HG02610 (cell line): ENCODE results near the gene BAG5.
"Not testable (repeated sequence)": the region's sequence is repeated elsewhere in the genome, so short reads cannot be mapped to it uniquely, and the experiment has no call there.

Source experiments
- ATAC-seq: cut with Tn5 transposase; IDR thresholded peaks from one replicate; pipeline ENCODE4 v1.9.1; 2021; ENCODE audit warnings: mild to moderate bottlenecking, moderate library complexity; ENCODE audit not compliant: unreplicated experiment

BAG5 gene, protein sequence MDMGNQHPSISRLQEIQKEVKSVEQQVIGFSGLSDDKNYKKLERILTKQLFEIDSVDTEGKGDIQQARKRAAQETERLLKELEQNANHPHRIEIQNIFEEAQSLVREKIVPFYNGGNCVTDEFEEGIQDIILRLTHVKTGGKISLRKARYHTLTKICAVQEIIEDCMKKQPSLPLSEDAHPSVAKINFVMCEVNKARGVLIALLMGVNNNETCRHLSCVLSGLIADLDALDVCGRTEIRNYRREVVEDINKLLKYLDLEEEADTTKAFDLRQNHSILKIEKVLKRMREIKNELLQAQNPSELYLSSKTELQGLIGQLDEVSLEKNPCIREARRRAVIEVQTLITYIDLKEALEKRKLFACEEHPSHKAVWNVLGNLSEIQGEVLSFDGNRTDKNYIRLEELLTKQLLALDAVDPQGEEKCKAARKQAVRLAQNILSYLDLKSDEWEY

GRCh38 chr14:103562429-103563225, at the start of gene BAG5, which contains the start of gene COA8:
BAG5 (minus strand) TSS chr14:103562657; CDS start chr14:103561164, 1,493 bp downstream.
COA8 (plus strand) TSS chr14:103562960; CDS start chr14:103563002, 42 bp downstream.
- ATAC-seq = peak; percentile 66

DNA sequence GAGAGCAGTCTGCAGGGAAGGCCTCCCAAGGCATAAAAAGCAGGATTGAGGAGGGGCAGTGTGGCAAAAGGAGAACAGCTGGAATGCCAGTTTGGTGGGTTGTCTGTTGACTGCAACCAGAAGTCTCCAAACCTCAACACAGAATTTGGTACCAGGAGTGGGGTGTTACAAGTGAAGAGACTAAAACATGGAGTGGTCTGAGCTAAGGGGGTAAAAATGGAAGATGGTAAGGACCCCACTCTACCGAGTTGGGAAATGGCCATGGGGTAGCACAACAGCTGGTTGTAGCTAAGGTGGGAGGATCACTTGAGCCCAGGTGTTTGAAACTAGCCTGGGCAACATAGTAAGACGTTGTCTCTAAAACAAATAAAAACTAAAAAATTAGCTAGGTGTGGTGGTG, 48.8 kb upstream of the BAG5 start:
- no peak for ATAC-seq

GRCh38 chr14:103609081-103609480, 46.6 kb upstream of the BAG5 start:
- not testable (repeated sequence) for ATAC-seq

- ATAC-seq = no peak
These were observed 45.4 kb upstream of the BAG5 start for GRCh38 chr14:103607822-103608221.

- ATAC-seq = no peak
These were observed 44.7 kb upstream of the BAG5 start for GRCh38 chr14:103606963-103607668.

DNA sequence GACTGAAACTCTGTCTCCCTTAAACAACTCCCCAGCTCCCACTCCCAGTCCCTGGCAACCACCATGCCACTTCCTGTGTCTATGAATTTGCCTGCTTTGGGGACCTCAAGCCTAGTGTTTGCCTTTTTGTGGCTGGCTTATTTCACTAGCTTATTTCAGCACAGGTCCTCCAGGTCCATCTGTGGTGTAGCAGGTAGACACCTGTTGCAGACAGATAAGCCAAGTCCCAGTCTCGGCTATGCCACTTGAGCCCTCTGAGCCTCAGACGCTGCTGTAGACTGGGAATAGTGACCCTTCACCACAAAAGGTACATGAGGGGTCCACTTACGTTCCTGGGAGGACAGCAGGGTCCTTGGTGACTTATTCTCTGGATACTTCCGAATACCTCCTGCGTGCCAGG, 42.2 kb upstream of the BAG5 start:
- no peak for ATAC-seq

DNA sequence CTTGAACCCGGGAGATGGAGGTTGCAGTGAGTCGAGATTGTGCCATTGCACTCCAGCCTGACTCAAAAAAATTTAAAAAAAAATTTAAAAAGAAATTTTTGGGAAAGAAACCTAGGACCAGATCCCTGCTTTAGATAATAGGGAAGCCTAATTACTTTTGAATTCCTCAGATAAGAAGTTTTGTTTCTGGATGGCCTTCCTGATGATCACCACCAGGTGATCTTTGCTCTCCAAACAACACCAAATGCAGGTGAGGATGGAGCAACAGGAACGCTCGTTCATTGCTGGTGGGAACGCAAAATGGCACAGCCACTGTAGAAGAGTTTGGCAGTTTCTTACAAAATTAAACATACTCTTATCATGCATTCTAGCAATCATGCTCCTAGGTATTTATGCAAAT, 38.0 kb upstream of the BAG5 start:
- ATAC-seq = no peak

- no peak for ATAC-seq
These were observed 35.3 kb upstream of the BAG5 start for GRCh38 chr14:103597623-103598377.

DNA sequence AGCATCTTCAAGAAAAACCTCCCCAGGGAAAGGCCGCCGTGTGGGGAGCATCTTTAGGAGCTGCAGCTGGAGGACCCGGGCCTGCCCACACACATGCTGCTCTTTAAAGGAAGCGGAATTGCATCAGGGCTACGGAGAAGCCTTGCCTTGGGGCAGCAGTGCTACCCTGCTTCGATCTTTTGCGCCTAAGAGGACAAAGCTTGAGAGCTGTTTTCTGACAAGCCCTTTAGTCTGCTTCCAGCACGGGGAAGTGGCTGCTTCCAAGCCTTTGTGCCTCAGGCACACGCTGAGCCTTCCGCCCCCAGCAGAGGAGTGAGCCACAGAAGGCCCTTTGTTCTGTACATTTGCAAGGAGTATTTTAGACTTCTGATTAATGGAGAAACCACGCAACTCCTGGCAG, 31.8 kb upstream of the BAG5 start:
- ATAC-seq = no peak

DNA sequence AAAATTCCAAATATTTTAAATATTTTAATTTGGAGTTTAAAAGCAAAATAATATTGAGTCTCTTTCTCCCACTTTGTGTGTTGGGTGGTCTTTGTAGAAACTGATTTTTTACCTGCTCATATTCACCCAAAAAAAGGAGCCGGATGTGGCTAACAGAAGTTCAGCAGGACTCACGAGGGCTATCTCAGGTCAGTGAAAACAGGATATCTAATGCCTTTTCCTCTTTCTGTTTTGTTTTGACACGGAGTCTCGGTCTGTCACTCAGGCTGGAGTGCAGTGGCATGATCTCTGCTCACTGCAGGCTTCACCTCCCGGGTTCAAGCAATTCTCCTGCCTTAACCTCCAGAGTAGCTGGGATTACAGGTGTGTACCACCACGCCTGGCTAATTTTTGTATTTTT, 31.1 kb upstream of the BAG5 start:
- peak; percentile 89 for ATAC-seq

DNA sequence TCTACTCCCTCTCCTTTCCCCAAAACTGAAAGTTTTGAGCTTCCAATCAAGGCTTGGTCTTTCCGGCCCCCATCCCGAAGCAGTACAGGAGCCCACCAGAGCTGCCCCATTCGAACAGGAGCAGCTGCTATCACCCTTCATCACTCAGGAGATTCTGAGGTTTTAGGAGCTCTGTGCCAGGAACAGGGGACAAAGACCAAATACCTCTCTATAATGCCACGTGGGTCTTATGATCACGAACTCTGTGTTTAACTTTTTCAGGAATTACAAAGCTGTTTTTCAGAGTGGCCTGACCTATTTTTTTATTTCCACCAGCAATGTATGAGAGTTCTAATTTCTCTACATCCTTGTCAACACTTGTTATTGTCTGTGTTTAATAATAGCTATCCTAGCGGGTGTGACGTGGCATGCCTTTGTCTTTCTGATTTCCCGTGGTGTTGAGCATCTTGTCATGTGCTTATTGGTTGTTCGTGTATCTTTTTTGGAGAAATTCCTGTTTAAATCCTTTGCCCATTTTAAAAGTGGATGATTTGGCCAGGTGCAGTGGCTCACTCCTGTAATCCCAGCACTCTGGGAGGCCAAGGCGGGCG, 22.0 kb upstream of the BAG5 start:
- ATAC-seq = no peak

GRCh38 chr14:103581954-103582703, 19.7 kb upstream of the BAG5 start:
- no peak for ATAC-seq

- ATAC-seq = no peak
These were observed 18.7 kb upstream of the BAG5 start for GRCh38 chr14:103581206-103581605.

- ATAC-seq = no peak
These were observed 16.1 kb upstream of the BAG5 start for GRCh38 chr14:103578401-103579075.

DNA sequence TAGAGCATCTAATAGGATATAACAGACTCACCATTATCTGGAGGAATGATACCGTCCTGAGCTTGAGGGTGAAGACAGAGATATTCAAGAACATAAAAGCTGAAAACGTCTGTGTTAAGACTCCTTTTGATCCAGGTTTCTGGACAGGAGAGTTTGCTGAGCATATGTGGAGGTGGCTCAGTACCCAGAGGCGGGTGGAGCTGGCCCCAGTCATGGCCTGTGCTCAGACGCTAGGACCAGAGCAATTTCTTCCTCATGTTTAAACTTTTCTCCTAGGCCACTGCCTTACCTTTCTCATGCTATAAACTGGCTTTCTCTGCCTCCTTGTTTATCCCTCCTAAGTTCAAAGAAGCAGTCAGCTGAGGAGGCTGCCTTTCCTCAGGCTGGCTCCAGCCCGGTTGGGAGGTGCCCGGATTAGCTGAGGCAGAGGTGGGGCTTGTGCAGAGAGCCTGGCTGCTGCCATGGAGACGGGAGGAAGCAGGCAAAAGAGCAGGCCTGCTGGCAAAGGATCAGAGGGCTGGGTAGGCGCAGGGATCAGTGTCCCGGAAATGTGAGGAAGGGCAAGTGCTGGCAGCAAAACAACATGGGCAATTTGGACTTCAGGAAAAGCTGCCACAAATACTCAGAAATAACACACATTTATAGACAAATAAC, 14.0 kb upstream of the BAG5 start:
- ATAC-seq = no peak

DNA sequence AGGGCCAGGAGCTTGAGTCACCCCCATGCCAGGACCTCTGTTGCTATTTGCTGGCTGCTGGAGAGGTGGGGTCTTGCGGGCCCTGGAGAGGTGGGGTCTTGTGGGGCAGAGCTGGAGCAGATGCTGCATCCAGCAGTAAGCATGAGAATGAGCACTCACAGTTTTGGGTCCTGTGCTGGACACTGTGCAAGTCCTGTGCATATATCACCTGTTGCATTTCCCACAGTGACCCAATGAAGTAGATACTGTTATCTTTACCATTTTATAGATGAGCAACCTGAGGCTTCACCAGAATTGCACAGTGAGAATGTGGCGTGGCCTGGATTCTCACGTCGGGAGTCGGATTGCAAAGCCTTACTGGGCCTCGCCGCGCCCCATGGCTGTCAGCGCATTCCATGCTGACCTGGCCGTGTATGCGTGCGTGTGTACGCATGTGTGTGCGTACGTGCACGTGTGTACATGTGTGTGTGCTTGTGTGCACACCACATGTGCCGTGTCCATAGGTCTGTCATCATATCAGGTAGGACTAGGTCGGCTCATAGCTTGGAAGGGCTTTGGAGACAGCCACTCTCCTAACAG, 12.3 kb upstream of the BAG5 start:
- ATAC-seq = no peak

GRCh38 chr14:103574104-103574503, 11.6 kb upstream of the BAG5 start:
- ATAC-seq = no peak

GRCh38 chr14:103569408-103569807, 7.0 kb upstream of the BAG5 start:
- no peak for ATAC-seq
